H9 (cell line): Measurements from ENCODE around the gene RASGRF1. TPM values are rescaled to one million over a fixed set of nuclear protein-coding genes. Genes with fewer than 3 reads are reported as not detected.
A peak's percentile ranks its signal among the peaks of the same experiment; 100 is the strongest.

ENCODE experiments used
- DNase-seq: peaks from one replicate; pipeline ENCODE4 v3.0.0-alpha.2; 2017
- H2AFZ ChIP-seq: one replicate; pipeline ENCODE4 v1.6.1; 2013; ENCODE audit warnings: mild to moderate bottlenecking, low read length, control low read depth, moderate library complexity
- H2AK5ac ChIP-seq: 2 replicates; pipeline ENCODE4 v1.6.1; 2013; ENCODE audit warnings: low read length, control low read depth, mixed read lengths; ENCODE audit not compliant: insufficient read length
- H2BK120ac ChIP-seq: one replicate; pipeline ENCODE4 v1.6.1; 2013; ENCODE audit warnings: low read depth, mild to moderate bottlenecking, low read length, control low read depth, inconsistent platforms; ENCODE audit not compliant: poor library complexity, severe bottlenecking
- H2BK12ac ChIP-seq: 2 replicates; pipeline ENCODE4 v1.6.1; 2013; ENCODE audit warnings: low read length, control low read depth, mixed read lengths, low read depth; ENCODE audit not compliant: insufficient read length
- H2BK15ac ChIP-seq: 2 replicates; pipeline ENCODE4 v1.6.1; 2013; ENCODE audit warnings: low read depth, low read length, control low read depth
- H2BK20ac ChIP-seq: one replicate; pipeline ENCODE4 v1.6.1; 2013; ENCODE audit warnings: low read depth, mild to moderate bottlenecking, low read length, control low read depth, inconsistent platforms; ENCODE audit not compliant: poor library complexity, severe bottlenecking
- H2BK5ac ChIP-seq: 2 replicates; pipeline ENCODE4 v1.6.1; 2013; ENCODE audit warnings: low read length, control low read depth, mixed read lengths; ENCODE audit not compliant: insufficient read length
- H3K14ac ChIP-seq: 2 replicates; pipeline ENCODE4 v1.6.1; 2013; ENCODE audit warnings: low read length, control low read depth; ENCODE audit not compliant: insufficient read depth
- H3K18ac ChIP-seq: 2 replicates; pipeline ENCODE4 v1.6.1; 2013; ENCODE audit warnings: low read depth, mild to moderate bottlenecking, mixed read lengths, low read length, control low read depth; ENCODE audit not compliant: insufficient read length
- H3K23ac ChIP-seq: 2 replicates; pipeline ENCODE4 v1.6.1; 2013; ENCODE audit warnings: low read length, control low read depth, mixed read lengths, low read depth; ENCODE audit not compliant: insufficient read length
- H3K23me2 ChIP-seq: 2 replicates; pipeline ENCODE4 v1.6.1; 2013; ENCODE audit warnings: low read depth, mild to moderate bottlenecking, mixed read lengths, low read length, control low read depth; ENCODE audit not compliant: insufficient read length, poor library complexity, severe bottlenecking
- H3K27ac ChIP-seq: 2 replicates; pipeline ENCODE4 v1.5.1; 2013; ENCODE audit warnings: low read length, control low read depth, mixed read lengths, low read depth; ENCODE audit not compliant: insufficient read length
- H3K27me3 ChIP-seq: 2 replicates; pipeline ENCODE4 v1.6.1; 2013; ENCODE audit warnings: low read length, control low read depth, inconsistent platforms; ENCODE audit not compliant: insufficient read depth
- H3K4ac ChIP-seq: 2 replicates; pipeline ENCODE4 v1.6.1; 2013; ENCODE audit warnings: low read depth, mild to moderate bottlenecking, control low read depth, inconsistent platforms, low read length, moderate library complexity
- H3K4me1 ChIP-seq: 2 replicates; pipeline ENCODE4 v1.6.1; 2013; ENCODE audit warnings: low read length, control low read depth, inconsistent platforms; ENCODE audit not compliant: insufficient read depth
- H3K4me2 ChIP-seq: 2 replicates; pipeline ENCODE4 v1.6.1; 2013; ENCODE audit warnings: low read length, control low read depth, mixed read lengths; ENCODE audit not compliant: insufficient read length, insufficient read depth
- H3K56ac ChIP-seq: 2 replicates; pipeline ENCODE4 v1.6.1; 2013; ENCODE audit warnings: low read depth, mild to moderate bottlenecking, mixed read lengths, low read length, control low read depth; ENCODE audit not compliant: insufficient read length
- H3K79me1 ChIP-seq: 2 replicates; pipeline ENCODE4 v1.6.1; 2013; ENCODE audit warnings: low read depth, mild to moderate bottlenecking, moderate library complexity, low read length, control low read depth, inconsistent platforms; ENCODE audit not compliant: insufficient read depth, poor library complexity, severe bottlenecking
- H3K79me2 ChIP-seq: 2 replicates; pipeline ENCODE4 v1.6.1; 2013; ENCODE audit warnings: low read length, control low read depth, inconsistent platforms; ENCODE audit not compliant: insufficient read depth
- H3K9ac ChIP-seq: 2 replicates; pipeline ENCODE4 v1.6.1; 2013; ENCODE audit warnings: low read length, control low read depth, mixed read lengths; ENCODE audit not compliant: insufficient read length; ENCODE audit errors: extremely low read depth
- H3K9me3 ChIP-seq: one replicate; pipeline ENCODE4 v1.6.1; 2013; ENCODE audit warnings: low read depth, low read length, inconsistent platforms; ENCODE audit not compliant: control insufficient read depth
- H3T11ph ChIP-seq: one replicate; pipeline ENCODE4 v1.6.1; 2013; ENCODE audit warnings: mild to moderate bottlenecking, low read length, control low read depth, inconsistent platforms
- H4K20me1 ChIP-seq: one replicate; pipeline ENCODE4 v1.6.1; 2013; ENCODE audit not compliant: control insufficient read depth, insufficient read length, insufficient read depth
- H4K5ac ChIP-seq: 2 replicates; pipeline ENCODE4 v1.6.1; 2013; ENCODE audit warnings: low read depth, mild to moderate bottlenecking, mixed read lengths, low read length, control low read depth; ENCODE audit not compliant: insufficient read length
- H4K8ac ChIP-seq: replicated peaks from 2 replicates; pipeline ENCODE4 v1.6.1; 2013; ENCODE audit warnings: low read length, control low read depth, mixed read lengths, low read depth; ENCODE audit not compliant: insufficient read length
- H4K91ac ChIP-seq: 2 replicates; pipeline ENCODE4 v1.6.1; 2013; ENCODE audit warnings: low read depth, mild to moderate bottlenecking, moderate library complexity, mixed read lengths, low read length, control low read depth; ENCODE audit not compliant: insufficient read length
- H3K27ac Mint-ChIP-seq, 3 experiments: 2 replicates in 2 of 3; 3 replicates in 1 of 3; pipeline ENCODE4 v1.8.0; 2020 to 2021; ENCODE audit warnings: mixed read lengths in 3 of 3, mild to moderate bottlenecking in 1 of 3, moderate library complexity in 1 of 3
- H3K27me3 Mint-ChIP-seq: 2 replicates; pipeline ENCODE4 v1.8.0; 2021; ENCODE audit warnings: low read depth, mild to moderate bottlenecking, moderate library complexity, mixed read lengths
- H3K36me3 Mint-ChIP-seq, 3 experiments: 2 replicates in 2 of 3; 3 replicates in 1 of 3; pipeline ENCODE4 v1.8.0; 2020 to 2021; ENCODE audit warnings: low read depth in 3 of 3, mixed read lengths in 3 of 3; ENCODE audit not compliant: insufficient read depth in 1 of 3
- H3K4me1 Mint-ChIP-seq, 2 experiments: 2 replicates each; pipeline ENCODE4 v1.8.0; 2020; ENCODE audit warnings: mixed read lengths in 2 of 2
- H3K4me3 Mint-ChIP-seq, 2 experiments: 2 replicates in 1 of 2; 3 replicates in 1 of 2; pipeline ENCODE4 v1.8.0; 2020 to 2021; ENCODE audit warnings: mild to moderate bottlenecking in 2 of 2, mixed read lengths in 2 of 2, moderate library complexity in 1 of 2
- H3K9me3 Mint-ChIP-seq, 2 experiments: 2 replicates in 1 of 2; 3 replicates in 1 of 2; pipeline ENCODE4 v1.8.0; 2020; ENCODE audit warnings: mild to moderate bottlenecking in 2 of 2, mixed read lengths in 2 of 2, moderate library complexity in 1 of 2
- WGBS: extraction: QIAGEN DNeasy Blood & Tissue Kit; methylation state at CpG from one replicate; pipeline ENCODE4 v1.1.7; 2013; ENCODE audit warnings: missing lambda C conversion rate, low lambda C conversion rate, mixed read lengths; ENCODE audit not compliant: insufficient read length; ENCODE audit errors: extremely low coverage; 5-methylcytosine and 5-hydroxymethylcytosine counted together
- total RNA-seq: library from RNA; stranded (reverse); gene quantifications from 2 replicates; pipeline ENCODE4 v1.2.1, GENCODE V29; 2021
- TF ChIP-seq, protein P1 (sequence below): fragments of 200-600 bp; sonication (generic); conservative IDR thresholded peaks from 3 replicates; pipeline ENCODE4 v1.8.0; 2021; ENCODE audit warnings: antibody characterized with exemption, mild to moderate bottlenecking

Gene RASGRF1
- total RNA-seq, 1 experiment from 2014 or later: 0.48 TPM

DNA sequence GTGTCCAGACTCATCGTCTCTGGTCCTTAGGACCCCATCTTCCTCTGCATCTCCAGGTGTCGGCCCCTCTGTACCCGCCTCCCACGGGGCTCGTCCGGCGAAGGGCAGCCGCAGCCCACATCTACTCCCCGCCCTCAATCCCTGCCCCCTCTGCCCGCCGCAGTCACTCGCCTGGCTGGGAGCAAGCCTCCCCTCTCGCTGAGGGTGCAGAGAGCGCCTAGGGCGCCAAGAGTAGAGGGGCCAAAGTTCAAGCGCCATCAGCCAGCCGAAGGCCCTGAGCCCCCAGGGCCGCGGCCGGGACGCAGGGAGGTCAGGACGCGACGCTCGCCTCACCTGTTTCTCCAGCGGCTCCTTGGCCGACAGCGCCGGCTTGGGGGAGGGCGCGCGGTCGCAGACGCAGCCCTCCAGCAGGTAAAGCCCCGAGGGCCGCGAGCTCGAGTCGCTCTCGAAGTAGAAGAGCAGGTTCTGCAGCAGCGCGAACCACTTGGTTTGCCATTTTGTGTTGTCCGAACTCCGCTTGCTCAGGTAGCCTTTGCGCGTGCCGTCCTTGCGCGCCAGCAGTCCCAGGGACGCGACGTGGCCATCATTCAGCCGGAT, 592 bp downstream of the RASGRF1 start:
- H3K4me1 Mint-ChIP-seq: peaks cover 9 to 22% of the 10 kb centered on the region in 2 experiments
- Histone ChIP-seq H3K18ac (no peak overlapping the region), H2BK5ac (no peak overlapping the region), H3K56ac (no peak overlapping the region), H3K4me1 (no peaks in the 10 kb centered on the region), H3T11ph (no peak overlapping the region), H3K23me2 (peaks cover 27% of the 10 kb centered on the region), H4K91ac (no peak overlapping the region), H4K20me1 (peaks cover 4% of the 10 kb centered on the region), H2AK5ac (no peak overlapping the region), H3K27ac (no peak overlapping the region), H3K9ac (no peak overlapping the region), H4K5ac (no peak overlapping the region), H3K79me1 (no peaks in the 10 kb centered on the region), H3K4ac (no peak overlapping the region), H2BK12ac (no peak overlapping the region), H3K14ac (no peak overlapping the region), H3K9me3 (no peaks in the 10 kb centered on the region), H3K27me3 (peaks cover 81% of the 10 kb centered on the region; the same call in 1 of the 2 replicates), H2BK120ac (no peak overlapping the region), H4K8ac (no peak overlapping the region), H3K4me2 (peak overlapping the region; percentile 39), H3K79me2 (no peaks in the 10 kb centered on the region), H2BK15ac (no peak overlapping the region), H2AFZ (no peak overlapping the region), H2BK20ac (no peak overlapping the region), H3K23ac (no peak overlapping the region)
- no peak overlapping the region for H3K27ac Mint-ChIP-seq
- H3K36me3 Mint-ChIP-seq: no peaks in the 10 kb centered on the region; a peak in 2 of 7 replicates
- H3K9me3 Mint-ChIP-seq: peaks cover 5 to 7% of the 10 kb centered on the region in 2 experiments; a peak in 3 of 5 replicates
- WGBS: no CpG with 5 or more reads among the region's 53 CpGs
- DNase-seq: peak; percentile 58
- H3K27me3 Mint-ChIP-seq: peaks cover 100% of the 10 kb centered on the region
- TF ChIP-seq, protein P1, sequence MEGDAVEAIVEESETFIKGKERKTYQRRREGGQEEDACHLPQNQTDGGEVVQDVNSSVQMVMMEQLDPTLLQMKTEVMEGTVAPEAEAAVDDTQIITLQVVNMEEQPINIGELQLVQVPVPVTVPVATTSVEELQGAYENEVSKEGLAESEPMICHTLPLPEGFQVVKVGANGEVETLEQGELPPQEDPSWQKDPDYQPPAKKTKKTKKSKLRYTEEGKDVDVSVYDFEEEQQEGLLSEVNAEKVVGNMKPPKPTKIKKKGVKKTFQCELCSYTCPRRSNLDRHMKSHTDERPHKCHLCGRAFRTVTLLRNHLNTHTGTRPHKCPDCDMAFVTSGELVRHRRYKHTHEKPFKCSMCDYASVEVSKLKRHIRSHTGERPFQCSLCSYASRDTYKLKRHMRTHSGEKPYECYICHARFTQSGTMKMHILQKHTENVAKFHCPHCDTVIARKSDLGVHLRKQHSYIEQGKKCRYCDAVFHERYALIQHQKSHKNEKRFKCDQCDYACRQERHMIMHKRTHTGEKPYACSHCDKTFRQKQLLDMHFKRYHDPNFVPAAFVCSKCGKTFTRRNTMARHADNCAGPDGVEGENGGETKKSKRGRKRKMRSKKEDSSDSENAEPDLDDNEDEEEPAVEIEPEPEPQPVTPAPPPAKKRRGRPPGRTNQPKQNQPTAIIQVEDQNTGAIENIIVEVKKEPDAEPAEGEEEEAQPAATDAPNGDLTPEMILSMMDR: no peak
- H3K4me3 Mint-ChIP-seq: peak overlapping the region; percentile 69 to 90
